ENCODE measurements around the gene NRBP1.
"Not testable (repeated sequence)": the region's sequence is repeated elsewhere in the genome, so short reads cannot be mapped to it uniquely, and the experiment has no call there.

The NRBP1 gene

DNA sequence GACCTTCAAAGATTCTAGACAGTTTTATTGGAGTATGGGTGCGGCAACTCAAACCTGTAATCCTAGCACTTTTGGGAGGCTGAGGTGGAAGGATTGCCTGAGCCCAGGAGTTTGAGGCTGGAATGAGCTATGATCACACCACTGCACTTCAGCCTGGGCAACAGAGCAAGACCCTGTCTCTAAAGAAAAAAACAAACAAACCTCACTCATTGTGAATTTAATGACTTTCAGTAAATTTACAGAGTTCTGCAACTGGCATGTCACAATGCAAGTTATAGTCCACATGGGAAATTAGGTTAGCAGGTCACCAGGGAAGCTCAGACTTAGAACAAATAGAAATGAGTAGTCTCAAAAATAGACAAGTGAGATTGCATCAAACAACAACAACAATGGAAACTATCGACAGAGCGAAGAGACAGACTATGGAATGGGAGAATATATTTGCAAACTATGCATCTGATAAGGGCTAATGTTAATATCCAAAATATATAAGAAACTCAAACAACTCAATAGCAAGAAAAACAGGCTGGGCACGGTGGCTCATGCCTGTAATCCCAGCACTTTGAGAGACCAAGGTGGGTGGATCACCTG lies 6.7 kb upstream of the NRBP1 start:
- DNase-seq (ENCODE audit: insufficient read length, low spot score) = no peak

DNA sequence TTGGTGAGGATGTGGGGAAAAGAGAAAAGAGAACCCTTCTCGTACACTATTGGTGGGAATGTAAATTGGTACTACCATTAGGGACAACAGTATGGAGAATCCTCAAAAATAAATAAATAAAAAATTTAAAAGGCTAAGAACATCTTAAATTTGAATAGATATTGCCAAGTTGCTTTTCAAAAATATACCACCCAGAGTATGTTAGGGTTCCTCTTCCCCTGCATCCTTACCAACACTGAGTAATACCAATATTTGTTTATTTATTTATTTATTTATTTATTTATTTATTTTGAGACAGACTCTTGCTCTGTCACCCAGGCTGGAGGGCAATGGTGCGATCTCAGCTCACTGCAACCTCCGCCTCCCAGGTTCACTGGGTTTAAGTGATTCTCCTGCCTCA lies 5.5 kb upstream of the NRBP1 start:
- DNase-seq (ENCODE audit: insufficient read length, low spot score) (no peak), FAIRE-seq (no peak)

More for the DNA sequence above, 6.7 kb upstream of the NRBP1 start:
- FAIRE-seq = no peak

GRCh38 chr2:27425039-27425438 lies 3.4 kb upstream of the NRBP1 start:
- not testable (repeated sequence) for FAIRE-seq; DNase-seq (ENCODE audit: insufficient read length, low spot score)

- DNase-seq (ENCODE audit: insufficient read length, low spot score) (no peak), FAIRE-seq (no peak)
These were observed 593 bp upstream of the NRBP1 start for GRCh38 chr2:27427863-27428212.

- peak; percentile 91 for DNase-seq (ENCODE audit: insufficient read length, low spot score)
- peak; percentile 72 for FAIRE-seq
These were observed 629 bp downstream of the NRBP1 start for GRCh38 chr2:27428978-27429541.

GRCh38 chr2:27431395-27431794 lies 3.0 kb downstream of the NRBP1 start:
- DNase-seq (ENCODE audit: insufficient read length, low spot score) (no peak), FAIRE-seq (no peak)

- DNase-seq (ENCODE audit: insufficient read length, low spot score) (no peak), FAIRE-seq (no peak)
These were observed 7.2 kb downstream of the NRBP1 start for GRCh38 chr2:27435628-27436027.

DNA sequence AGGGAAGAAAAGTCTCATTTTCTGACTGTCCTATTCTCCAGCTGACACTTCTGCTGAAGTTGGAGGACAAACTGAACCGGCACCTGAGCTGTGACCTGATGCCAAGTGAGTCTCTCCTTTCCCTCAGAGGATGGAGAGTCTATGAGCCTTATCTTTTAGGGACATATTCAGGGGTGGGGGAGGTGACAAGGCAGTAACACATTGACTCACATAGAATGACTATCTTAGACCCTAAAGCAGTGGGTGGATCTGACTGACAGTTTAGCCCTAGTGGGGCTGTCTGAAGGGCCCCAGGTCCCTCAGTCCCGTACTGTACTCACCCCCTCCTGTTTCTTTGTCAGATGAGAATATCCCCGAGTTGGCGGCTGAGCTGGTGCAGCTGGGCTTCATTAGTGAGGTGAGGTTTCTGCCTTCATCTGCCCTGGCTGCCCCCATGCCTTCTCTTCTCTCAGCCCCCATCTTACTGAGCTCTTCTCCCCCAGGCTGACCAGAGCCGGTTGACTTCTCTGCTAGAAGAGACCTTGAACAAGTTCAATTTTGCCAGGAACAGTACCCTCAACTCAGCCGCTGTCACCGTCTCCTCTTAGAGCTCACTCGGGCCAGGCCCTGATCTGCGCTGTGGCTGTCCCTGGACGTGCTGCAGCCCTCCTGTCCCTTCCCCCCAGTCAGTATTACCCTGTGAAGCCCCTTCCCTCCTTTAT lies 12.9 kb downstream of the NRBP1 start:
- FAIRE-seq = no peak
- no peak for DNase-seq (ENCODE audit: insufficient read length, low spot score)

DNA sequence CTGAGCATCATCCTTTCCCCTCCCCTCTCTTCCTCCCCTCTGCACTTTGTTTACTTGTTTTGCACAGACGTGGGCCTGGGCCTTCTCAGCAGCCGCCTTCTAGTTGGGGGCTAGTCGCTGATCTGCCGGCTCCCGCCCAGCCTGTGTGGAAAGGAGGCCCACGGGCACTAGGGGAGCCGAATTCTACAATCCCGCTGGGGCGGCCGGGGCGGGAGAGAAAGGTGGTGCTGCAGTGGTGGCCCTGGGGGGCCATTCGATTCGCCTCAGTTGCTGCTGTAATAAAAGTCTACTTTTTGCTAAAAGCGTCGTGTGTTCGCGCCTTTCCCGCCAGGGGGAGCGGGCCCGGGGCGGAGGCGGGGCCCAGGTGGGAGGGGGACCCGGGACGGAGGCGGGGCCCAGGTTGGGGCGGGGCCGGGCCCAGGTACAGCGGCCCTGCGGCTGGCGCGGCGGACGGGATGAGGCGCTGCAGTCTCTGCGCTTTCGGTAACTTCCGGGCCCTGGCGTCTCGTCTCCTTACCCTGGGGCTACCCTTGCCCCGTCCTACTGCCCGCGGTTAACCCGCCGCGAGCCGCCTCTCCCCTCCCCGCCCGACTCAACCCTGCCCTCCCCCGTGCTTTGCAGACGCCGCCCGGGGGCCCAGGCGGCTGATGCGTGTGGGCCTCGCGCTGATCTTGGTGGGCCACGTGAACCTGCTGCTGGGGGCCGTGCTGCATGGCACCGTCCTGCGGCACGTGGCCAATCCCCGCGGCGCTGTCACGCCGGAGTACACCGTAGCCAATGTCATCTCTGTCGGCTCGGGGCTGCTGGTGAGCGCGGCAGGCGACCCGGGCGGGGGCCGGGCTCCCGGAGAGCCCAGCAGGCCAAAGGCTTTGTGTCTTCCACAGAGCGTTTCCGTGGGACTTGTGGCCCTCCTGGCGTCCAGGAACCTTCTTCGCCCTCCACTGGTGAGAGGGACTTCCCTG lies 13.8 kb downstream of the NRBP1 start, which contains the start of gene KRTCAP3:
TSS of gene KRTCAP3 (plus strand) at position 424 of the 962 bp plus-strand sequence. CDS start at position 456, 32 bp downstream.
- DNase-seq (ENCODE audit: insufficient read length, low spot score) (no peak), FAIRE-seq (no peak)

DNA sequence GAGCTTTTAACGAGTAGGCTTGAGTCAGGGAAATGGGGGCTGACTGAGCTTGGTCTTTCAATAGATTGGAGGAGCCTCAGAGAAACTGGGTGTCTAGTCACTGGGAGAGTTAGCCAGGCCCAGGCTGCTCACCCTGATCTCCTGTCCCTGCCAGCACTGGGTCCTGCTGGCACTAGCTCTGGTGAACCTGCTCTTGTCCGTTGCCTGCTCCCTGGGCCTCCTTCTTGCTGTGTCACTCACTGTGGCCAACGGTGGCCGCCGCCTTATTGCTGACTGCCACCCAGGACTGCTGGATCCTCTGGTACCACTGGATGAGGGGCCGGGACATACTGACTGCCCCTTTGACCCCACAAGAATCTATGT lies 14.5 kb downstream of the NRBP1 start:
- FAIRE-seq = no peak
- no peak for DNase-seq (ENCODE audit: insufficient read length, low spot score)

DNA sequence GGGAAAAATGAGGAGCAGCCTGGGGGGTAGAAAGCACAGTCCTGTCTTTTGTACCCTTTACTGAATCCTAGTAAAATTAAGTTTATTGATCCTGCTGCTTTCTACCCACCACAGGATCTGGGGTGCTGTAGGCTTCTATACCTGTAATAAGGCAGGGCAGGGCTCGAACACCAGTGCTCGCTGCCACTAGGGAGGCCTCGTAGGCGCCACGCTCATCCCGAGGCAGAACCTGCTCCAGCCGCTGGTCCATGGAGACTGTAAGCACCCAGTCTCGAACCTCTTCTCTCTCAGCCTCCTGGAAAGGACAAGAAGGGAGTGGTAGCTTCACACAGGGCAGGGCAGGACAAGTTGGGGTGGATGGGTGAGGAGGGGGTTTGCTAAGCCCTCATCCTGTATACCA lies 16.7 kb downstream of the NRBP1 start:
- DNase-seq (ENCODE audit: insufficient read length, low spot score) (no peak), FAIRE-seq (no peak)

- DNase-seq (ENCODE audit: insufficient read length, low spot score) = no peak
- FAIRE-seq = no peak
These were observed 17.2 kb downstream of the NRBP1 start for GRCh38 chr2:27445615-27446014.

- DNase-seq (ENCODE audit: insufficient read length, low spot score) (no peak), FAIRE-seq (no peak)
These were observed 17.6 kb downstream of the NRBP1 start for GRCh38 chr2:27446057-27446456.

- DNase-seq (ENCODE audit: insufficient read length, low spot score) (no peak), FAIRE-seq (no peak)
These were observed 19.9 kb downstream of the NRBP1 start for GRCh38 chr2:27448381-27448780.

DNA sequence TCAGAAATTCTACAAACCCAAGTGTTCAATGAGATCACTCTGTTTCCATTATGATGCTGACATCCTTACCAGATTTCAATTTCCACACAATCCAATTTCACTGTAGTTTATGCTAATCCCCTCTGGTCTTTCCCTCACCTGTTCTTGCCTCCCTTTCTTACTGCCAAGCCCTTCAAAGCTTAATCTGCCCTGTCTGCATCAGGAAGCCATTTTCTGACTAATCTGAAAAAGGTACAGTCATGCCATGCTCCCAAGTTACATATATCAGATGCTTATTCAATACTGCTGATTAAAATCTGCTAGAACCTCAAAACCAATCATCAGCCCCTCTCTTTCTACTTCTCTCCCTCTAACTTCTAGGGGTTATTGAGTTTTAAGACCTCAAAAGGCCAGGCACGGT lies 22.7 kb downstream of the NRBP1 start:
- DNase-seq (ENCODE audit: insufficient read length, low spot score) (no peak), FAIRE-seq (no peak)

GRCh38 chr2:27453968-27454367 lies 25.5 kb downstream of the NRBP1 start:
- no peak for FAIRE-seq
- no peak for DNase-seq (ENCODE audit: insufficient read length, low spot score)

DNA sequence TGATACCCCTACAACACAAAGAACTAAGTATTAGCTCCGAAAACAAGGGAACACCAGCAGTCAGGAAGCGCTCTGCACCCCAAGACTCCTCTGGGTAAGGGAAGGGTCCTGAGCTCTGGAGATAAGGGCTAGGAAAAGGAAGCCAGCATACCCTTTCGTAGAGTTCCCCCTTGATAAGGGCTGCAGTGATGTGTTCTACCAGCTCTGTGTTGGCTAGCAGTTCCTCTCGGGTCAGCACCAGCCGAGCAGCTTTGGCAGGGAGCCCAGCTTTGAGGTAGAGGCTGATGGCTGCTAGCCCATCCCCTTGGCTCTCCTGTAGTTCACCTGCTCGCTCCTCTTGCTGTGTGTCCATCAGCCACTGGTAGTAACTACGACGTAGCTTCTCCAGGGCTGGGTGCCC lies 32.7 kb downstream of the NRBP1 start:
- no peak for DNase-seq (ENCODE audit: insufficient read length, low spot score)
- no peak for FAIRE-seq

DNA sequence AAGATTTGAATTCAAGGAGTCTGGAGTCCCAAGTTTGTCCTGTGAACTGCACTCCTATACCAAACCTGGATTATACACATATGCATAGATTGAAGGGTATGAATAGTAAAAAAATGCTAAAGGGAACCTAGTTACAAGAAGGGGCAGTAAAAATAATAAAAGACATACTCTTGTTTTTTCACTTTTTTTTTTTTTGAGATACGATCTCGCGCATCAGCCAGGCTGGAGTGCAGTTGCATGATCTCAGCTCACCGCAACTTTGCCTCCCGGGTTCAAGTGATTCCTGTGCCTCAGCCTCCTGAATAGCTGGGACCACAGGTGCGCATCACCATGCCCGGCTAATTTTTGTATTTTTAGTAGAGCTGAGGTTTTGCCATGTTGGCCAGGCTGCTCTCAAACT lies 36.0 kb downstream of the NRBP1 start:
- no peak for DNase-seq (ENCODE audit: insufficient read length, low spot score)
- no peak for FAIRE-seq

- FAIRE-seq = no peak
- no peak for DNase-seq (ENCODE audit: insufficient read length, low spot score)
These were observed 43.5 kb downstream of the NRBP1 start for GRCh38 chr2:27471961-27472360.

DNA sequence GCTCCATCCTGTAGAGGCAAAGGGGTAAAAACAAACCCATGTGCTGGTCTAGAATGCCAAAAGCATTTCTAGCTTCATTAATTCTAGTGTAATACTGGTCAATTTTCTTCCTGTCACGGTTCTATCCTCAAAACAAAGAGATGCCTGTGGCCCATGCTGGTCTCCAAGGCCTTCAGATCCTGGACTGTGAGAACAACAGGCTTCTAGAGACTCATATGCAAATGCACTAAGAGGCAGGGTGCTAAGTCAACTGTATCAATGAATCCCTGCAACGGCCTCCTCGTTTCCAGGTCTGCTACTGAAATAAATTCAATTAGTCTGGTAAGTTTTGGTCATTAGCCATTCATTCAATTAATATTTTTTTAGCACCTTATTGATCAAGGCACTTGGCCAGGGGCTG lies 57.1 kb downstream of the NRBP1 start:
- DNase-seq (ENCODE audit: insufficient read length, low spot score) (no peak), FAIRE-seq (no peak)

- FAIRE-seq (no peak), DNase-seq (ENCODE audit: insufficient read length, low spot score) (no peak)
These were observed 60.7 kb downstream of the NRBP1 start for GRCh38 chr2:27489118-27489497.
